ENCODE data around the gene IL3.

The IL3 gene

DNA sequence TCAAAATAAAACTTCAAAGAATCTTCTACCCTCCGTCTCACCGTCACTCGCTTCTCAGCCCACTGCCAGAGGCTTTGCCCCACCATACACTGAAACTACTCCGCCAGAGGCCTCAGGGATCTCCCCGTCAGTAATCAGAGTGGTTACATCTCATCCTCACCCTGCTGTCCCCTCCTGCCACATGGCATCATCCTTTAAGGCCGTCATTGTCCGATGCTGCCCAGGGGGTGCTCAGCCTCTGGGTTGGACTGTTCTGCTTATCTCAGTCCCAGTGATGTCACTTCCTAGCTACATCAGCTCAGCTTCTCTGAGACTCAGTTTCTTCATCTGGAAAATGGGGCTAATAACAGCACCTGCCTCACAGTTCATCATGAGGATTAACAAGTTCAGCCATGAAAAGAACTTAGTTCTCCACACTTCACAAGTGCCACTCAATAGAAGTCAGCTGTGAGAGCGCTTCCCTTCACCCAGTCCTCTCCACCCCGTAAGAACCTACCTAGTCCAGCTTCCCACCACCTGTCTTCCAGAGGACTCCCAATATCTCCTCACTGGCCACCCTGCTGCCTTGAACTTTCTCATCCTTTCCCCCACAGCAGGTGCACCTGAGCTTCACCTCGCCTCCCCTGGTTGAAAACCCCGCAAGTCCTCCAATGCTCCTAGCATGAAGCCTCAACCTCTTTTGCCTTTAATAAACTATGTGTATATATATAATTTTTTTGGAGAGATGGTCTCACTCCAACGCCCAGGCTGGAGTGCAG lies 2.8 kb upstream of the IL3 start:
- DNase-seq (ENCODE audit: low spot score): no peak
- H3K9ac ChIP-seq (ENCODE audit: low read depth, low read length, poor library complexity): no peak overlapping the region
- H3K27me3 ChIP-seq (ENCODE audit: control insufficient read depth in 3 of 3, insufficient read depth in 3 of 3, low read depth in 1 of 3, low read length in 3 of 3): no peaks in the 10 kb centered on the region
- no peaks in the 10 kb centered on the region for H3K4me1 ChIP-seq (ENCODE audit: control insufficient read depth in 2 of 2, insufficient read depth in 1 of 2, low read depth in 1 of 2, low read length in 2 of 2)
- no peak overlapping the region for H4K91ac ChIP-seq (ENCODE audit: low read depth, low read length, poor library complexity)
- no peak overlapping the region for H2BK12ac ChIP-seq (ENCODE audit: low read length)
- no peaks in the 10 kb centered on the region for H3K36me3 ChIP-seq (replicated peaks in 1 of 2; ENCODE audit: control insufficient read depth in 2 of 2, insufficient read depth in 2 of 2, low read length in 2 of 2)
- H3K27ac ChIP-seq (replicated peaks; ENCODE audit: low read length): no peak overlapping the region
- no peak overlapping the region for H2AFZ ChIP-seq (ENCODE audit: low read length)
- H2BK120ac ChIP-seq (ENCODE audit: low read depth, low read length): no peak overlapping the region
- H2BK5ac ChIP-seq (ENCODE audit: low read length): no peak overlapping the region
- no peak overlapping the region for H3K4me3 ChIP-seq (ENCODE audit: low read length in 2 of 2)
- no peak overlapping the region for H3K23ac ChIP-seq (ENCODE audit: low read depth, low read length, poor library complexity)
- no peak overlapping the region for H3K4me2 ChIP-seq (ENCODE audit: insufficient read depth, low read length, poor library complexity, severe bottlenecking)
- no peak overlapping the region for H2BK15ac ChIP-seq (ENCODE audit: low read length)
- H4K8ac ChIP-seq (ENCODE audit: low read depth, low read length): no peak overlapping the region
- H3K4ac ChIP-seq (ENCODE audit: low read length): no peak overlapping the region
- no peak overlapping the region for H3K14ac ChIP-seq (ENCODE audit: low read length)
- H2AK5ac ChIP-seq (ENCODE audit: low read depth, low read length): no peak overlapping the region
- no CpG with 5 or more reads among the region's 12 CpGs for WGBS, 2 donors (ENCODE audit: extremely low coverage in 2 of 2, insufficient read length in 2 of 2, insufficient replicate concordance in 1 of 2)
- H3K9me3 ChIP-seq (replicated peaks in 1 of 2; ENCODE audit: control insufficient read depth in 2 of 2, insufficient read depth in 1 of 2, low read depth in 1 of 2, low read length in 2 of 2): no peaks in the 10 kb centered on the region
- H3K18ac ChIP-seq (ENCODE audit: low read length): no peak overlapping the region
- no peaks in the 10 kb centered on the region for H3K79me1 ChIP-seq (ENCODE audit: low read depth, low read length)

DNA sequence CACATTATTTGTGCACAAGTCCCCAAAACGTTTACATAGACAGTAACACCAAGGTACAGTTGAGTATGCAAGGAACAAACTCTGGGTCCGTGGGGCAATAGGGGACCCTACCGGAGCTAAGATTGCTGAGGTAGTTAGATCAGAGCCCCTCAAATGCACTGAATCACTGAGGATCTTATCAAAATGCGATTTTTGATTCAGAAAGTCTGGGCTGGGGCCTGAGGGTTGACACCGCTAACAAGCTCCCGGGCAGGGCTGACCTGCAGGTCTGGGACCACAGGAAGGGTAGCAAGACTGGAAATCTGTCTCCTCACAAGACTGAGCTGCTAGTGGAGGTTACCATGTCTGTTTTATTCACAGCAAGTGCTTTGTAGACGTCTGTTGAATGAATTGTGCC lies 1.8 kb upstream of the IL3 start:
- no peak overlapping the region for H3K27ac ChIP-seq (replicated peaks; ENCODE audit: low read length)
- H3K79me1 ChIP-seq (ENCODE audit: low read depth, low read length): no peaks in the 10 kb centered on the region
- no peak overlapping the region for H4K8ac ChIP-seq (ENCODE audit: low read depth, low read length)
- no peak overlapping the region for H2BK120ac ChIP-seq (ENCODE audit: low read depth, low read length)
- H2BK15ac ChIP-seq (ENCODE audit: low read length): no peak overlapping the region
- no peak overlapping the region for H3K14ac ChIP-seq (ENCODE audit: low read length)
- no CpG with 5 or more reads among the region's 7 CpGs for WGBS, 2 donors (ENCODE audit: extremely low coverage in 2 of 2, insufficient read length in 2 of 2, insufficient replicate concordance in 1 of 2)
- no peak overlapping the region for H3K4me2 ChIP-seq (ENCODE audit: insufficient read depth, low read length, poor library complexity, severe bottlenecking)
- DNase-seq (ENCODE audit: low spot score): no peak
- no peak overlapping the region for H2AFZ ChIP-seq (ENCODE audit: low read length)
- H3K36me3 ChIP-seq (replicated peaks in 1 of 2; ENCODE audit: control insufficient read depth in 2 of 2, insufficient read depth in 2 of 2, low read length in 2 of 2): no peaks in the 10 kb centered on the region
- H2BK12ac ChIP-seq (ENCODE audit: low read length): no peak overlapping the region
- H2AK5ac ChIP-seq (ENCODE audit: low read depth, low read length): no peak overlapping the region
- H2BK5ac ChIP-seq (ENCODE audit: low read length): no peak overlapping the region
- H3K27me3 ChIP-seq (ENCODE audit: control insufficient read depth in 3 of 3, insufficient read depth in 3 of 3, low read depth in 1 of 3, low read length in 3 of 3): no peaks in the 10 kb centered on the region
- H3K4me3 ChIP-seq (ENCODE audit: low read length in 2 of 2): no peak overlapping the region
- no peak overlapping the region for H3K4ac ChIP-seq (ENCODE audit: low read length)
- H3K4me1 ChIP-seq (ENCODE audit: control insufficient read depth in 2 of 2, insufficient read depth in 1 of 2, low read depth in 1 of 2, low read length in 2 of 2): no peaks in the 10 kb centered on the region
- no peaks in the 10 kb centered on the region for H3K9me3 ChIP-seq (replicated peaks in 1 of 2; ENCODE audit: control insufficient read depth in 2 of 2, insufficient read depth in 1 of 2, low read depth in 1 of 2, low read length in 2 of 2)
- H4K91ac ChIP-seq (ENCODE audit: low read depth, low read length, poor library complexity): no peak overlapping the region
- H3K23ac ChIP-seq (ENCODE audit: low read depth, low read length, poor library complexity): no peak overlapping the region
- H3K18ac ChIP-seq (ENCODE audit: low read length): no peak overlapping the region
- no peak overlapping the region for H3K9ac ChIP-seq (ENCODE audit: low read depth, low read length, poor library complexity)

DNA sequence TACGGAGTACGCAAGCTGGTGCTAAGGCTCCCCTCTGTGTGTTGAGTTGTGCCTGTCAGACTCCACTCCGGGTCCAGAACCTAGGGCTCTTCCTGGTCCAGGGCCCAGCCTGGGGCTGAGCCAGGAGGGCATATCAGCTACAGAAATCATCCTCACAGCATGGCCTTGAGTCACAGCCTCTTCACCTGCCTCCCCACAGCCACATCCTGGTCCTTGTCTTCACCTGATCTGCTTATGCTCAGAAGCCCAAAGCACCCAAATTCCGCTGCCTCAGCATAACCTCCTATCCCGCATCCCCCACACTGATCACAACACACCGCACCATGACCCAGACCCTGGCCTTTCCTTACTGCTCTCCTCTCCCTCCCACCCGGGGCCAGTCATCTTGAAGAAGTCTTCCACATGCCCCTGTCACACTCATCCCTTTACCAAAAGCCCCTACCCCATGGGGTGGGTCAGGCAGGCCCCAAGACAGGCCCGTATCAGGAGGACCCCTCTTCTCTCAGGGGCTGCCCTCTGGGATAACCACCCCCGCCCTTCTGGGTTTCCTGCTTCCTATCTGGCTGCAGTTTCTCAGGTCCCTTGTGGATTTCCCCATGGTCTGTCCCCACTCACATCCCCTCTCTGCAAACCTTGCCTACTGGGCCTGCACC lies 1.3 kb upstream of the IL3 start:
- Histone ChIP-seq H3K18ac (ENCODE audit: low read length) (no peak overlapping the region), H3K27ac (replicated peaks; ENCODE audit: low read length) (no peak overlapping the region), H2AK5ac (ENCODE audit: low read depth, low read length) (no peak overlapping the region), H3K23ac (ENCODE audit: low read depth, low read length, poor library complexity) (no peak overlapping the region), H3K4me3 (ENCODE audit: low read length in 2 of 2) (peak overlapping the region in 1 of 2 donors; percentile 6), H3K36me3 (replicated peaks in 1 of 2; ENCODE audit: control insufficient read depth in 2 of 2, insufficient read depth in 2 of 2, low read length in 2 of 2) (no peaks in the 10 kb centered on the region), H3K9ac (ENCODE audit: low read depth, low read length, poor library complexity) (no peak overlapping the region), H3K14ac (ENCODE audit: low read length) (no peak overlapping the region), H3K4ac (ENCODE audit: low read length) (no peak overlapping the region), H2BK15ac (ENCODE audit: low read length) (no peak overlapping the region), H2BK5ac (ENCODE audit: low read length) (no peak overlapping the region), H3K79me1 (ENCODE audit: low read depth, low read length) (no peaks in the 10 kb centered on the region), H2AFZ (ENCODE audit: low read length) (no peak overlapping the region), H2BK120ac (ENCODE audit: low read depth, low read length) (no peak overlapping the region), H2BK12ac (ENCODE audit: low read length) (no peak overlapping the region), H3K27me3 (ENCODE audit: control insufficient read depth in 3 of 3, insufficient read depth in 3 of 3, low read depth in 1 of 3, low read length in 3 of 3) (no peaks in the 10 kb centered on the region), H4K91ac (ENCODE audit: low read depth, low read length, poor library complexity) (no peak overlapping the region), H3K4me1 (ENCODE audit: control insufficient read depth in 2 of 2, insufficient read depth in 1 of 2, low read depth in 1 of 2, low read length in 2 of 2) (no peaks in the 10 kb centered on the region), H3K4me2 (ENCODE audit: insufficient read depth, low read length, poor library complexity, severe bottlenecking) (no peak overlapping the region), H3K9me3 (replicated peaks in 1 of 2; ENCODE audit: control insufficient read depth in 2 of 2, insufficient read depth in 1 of 2, low read depth in 1 of 2, low read length in 2 of 2) (no peaks in the 10 kb centered on the region), H4K8ac (ENCODE audit: low read depth, low read length) (no peak overlapping the region)
- WGBS, 2 donors (ENCODE audit: extremely low coverage in 2 of 2, insufficient read length in 2 of 2, insufficient replicate concordance in 1 of 2): no CpG with 5 or more reads among the region's 9 CpGs
- DNase-seq (ENCODE audit: low spot score): no peak

DNA sequence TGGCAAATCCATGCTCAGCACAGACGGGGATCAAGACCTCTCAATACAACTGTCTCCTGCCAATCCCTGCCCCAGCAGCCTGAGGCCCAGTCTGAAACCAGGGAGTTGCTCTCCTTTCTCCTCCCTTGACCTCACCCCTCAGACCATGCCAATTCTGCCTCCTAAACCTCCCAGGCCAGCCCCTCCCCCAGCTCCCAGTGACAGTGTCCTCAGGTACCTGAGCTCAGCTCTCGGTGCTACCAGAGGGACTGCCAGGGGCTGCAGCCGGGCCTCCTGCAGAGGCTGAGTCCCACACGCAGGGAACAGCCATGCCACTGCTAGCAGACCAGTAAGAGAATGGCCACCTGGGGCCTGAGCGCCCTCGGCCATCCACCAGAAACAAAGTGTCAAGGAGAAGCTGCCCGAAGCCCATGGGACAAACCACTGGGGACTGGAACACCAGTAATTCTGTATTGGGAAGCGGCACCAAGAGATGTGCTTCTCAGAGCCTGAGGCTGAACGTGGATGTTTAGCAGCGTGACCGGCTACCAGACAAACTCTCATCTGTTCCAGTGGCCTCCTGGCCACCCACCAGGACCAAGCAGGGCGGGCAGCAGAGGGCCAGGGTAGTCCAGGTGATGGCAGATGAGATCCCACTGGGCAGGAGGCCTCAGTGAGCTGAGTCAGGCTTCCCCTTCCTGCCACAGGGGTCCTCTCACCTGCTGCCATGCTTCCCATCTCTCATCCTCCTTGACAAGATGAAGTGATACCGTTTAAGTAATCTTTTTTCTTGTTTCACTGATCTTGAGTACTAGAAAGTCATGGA lies 557 bp upstream of the IL3 start:
- Histone ChIP-seq H2BK120ac (ENCODE audit: low read depth, low read length) (no peak overlapping the region), H3K36me3 (replicated peaks in 1 of 2; ENCODE audit: control insufficient read depth in 2 of 2, insufficient read depth in 2 of 2, low read length in 2 of 2) (no peaks in the 10 kb centered on the region), H2AFZ (ENCODE audit: low read length) (no peak overlapping the region), H2BK12ac (ENCODE audit: low read length) (no peak overlapping the region), H2BK15ac (ENCODE audit: low read length) (no peak overlapping the region), H3K4ac (ENCODE audit: low read length) (no peak overlapping the region), H3K23ac (ENCODE audit: low read depth, low read length, poor library complexity) (no peak overlapping the region), H4K91ac (ENCODE audit: low read depth, low read length, poor library complexity) (no peak overlapping the region), H3K4me1 (ENCODE audit: control insufficient read depth in 2 of 2, insufficient read depth in 1 of 2, low read depth in 1 of 2, low read length in 2 of 2) (no peaks in the 10 kb centered on the region), H3K14ac (ENCODE audit: low read length) (no peak overlapping the region), H3K4me3 (ENCODE audit: low read length in 2 of 2) (no peak overlapping the region), H2BK5ac (ENCODE audit: low read length) (no peak overlapping the region), H3K27me3 (ENCODE audit: control insufficient read depth in 3 of 3, insufficient read depth in 3 of 3, low read depth in 1 of 3, low read length in 3 of 3) (no peaks in the 10 kb centered on the region), H3K18ac (ENCODE audit: low read length) (no peak overlapping the region), H3K27ac (replicated peaks; ENCODE audit: low read length) (no peak overlapping the region), H2AK5ac (ENCODE audit: low read depth, low read length) (no peak overlapping the region), H3K9ac (ENCODE audit: low read depth, low read length, poor library complexity) (no peak overlapping the region), H3K9me3 (replicated peaks in 1 of 2; ENCODE audit: control insufficient read depth in 2 of 2, insufficient read depth in 1 of 2, low read depth in 1 of 2, low read length in 2 of 2) (no peaks in the 10 kb centered on the region), H3K4me2 (ENCODE audit: insufficient read depth, low read length, poor library complexity, severe bottlenecking) (no peak overlapping the region), H4K8ac (ENCODE audit: low read depth, low read length) (no peak overlapping the region), H3K79me1 (ENCODE audit: low read depth, low read length) (no peaks in the 10 kb centered on the region)
- no peak for DNase-seq (ENCODE audit: low spot score)
- no CpG with 5 or more reads among the region's 13 CpGs for WGBS, 2 donors (ENCODE audit: extremely low coverage in 2 of 2, insufficient read length in 2 of 2, insufficient replicate concordance in 1 of 2)
